ENCODE results near the gene ZNRF2. TPM values are rescaled to one million over a fixed set of nuclear protein-coding genes. Genes with fewer than 3 reads are reported as not detected.

ZNRF2 gene
- total RNA-seq, 3 donors from 2014 or later: 34.0 to 53.3 (median 40.5) TPM

DNA sequence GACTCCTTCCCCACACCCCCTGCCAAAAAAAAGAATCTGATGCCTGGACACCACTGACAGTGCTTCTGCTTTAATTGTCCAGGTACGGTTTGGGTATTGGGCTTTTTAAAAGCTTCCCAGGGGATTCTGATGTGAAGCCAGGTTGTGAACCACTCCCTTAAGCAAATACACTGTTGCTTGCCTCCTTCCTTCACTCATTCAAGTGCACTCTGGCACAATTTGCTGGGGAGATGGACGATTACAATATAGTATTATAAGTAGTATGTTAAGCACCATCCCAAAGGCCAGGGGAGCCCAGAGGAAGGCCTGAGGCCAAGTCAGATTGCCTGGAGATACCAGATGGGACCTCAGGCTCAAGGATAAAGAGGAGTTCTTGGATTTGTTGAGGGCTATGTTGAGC is 12.3 kb upstream of the ZNRF2 start:
- no peaks in the 10 kb centered on the region for H3K9me3 ChIP-seq
- no peaks in the 10 kb centered on the region for H3K36me3 ChIP-seq (ENCODE audit: low read depth)
- DNase-seq (no peak), ATAC-seq (peak; percentile 43)
- TF ChIP-seq, protein P1, sequence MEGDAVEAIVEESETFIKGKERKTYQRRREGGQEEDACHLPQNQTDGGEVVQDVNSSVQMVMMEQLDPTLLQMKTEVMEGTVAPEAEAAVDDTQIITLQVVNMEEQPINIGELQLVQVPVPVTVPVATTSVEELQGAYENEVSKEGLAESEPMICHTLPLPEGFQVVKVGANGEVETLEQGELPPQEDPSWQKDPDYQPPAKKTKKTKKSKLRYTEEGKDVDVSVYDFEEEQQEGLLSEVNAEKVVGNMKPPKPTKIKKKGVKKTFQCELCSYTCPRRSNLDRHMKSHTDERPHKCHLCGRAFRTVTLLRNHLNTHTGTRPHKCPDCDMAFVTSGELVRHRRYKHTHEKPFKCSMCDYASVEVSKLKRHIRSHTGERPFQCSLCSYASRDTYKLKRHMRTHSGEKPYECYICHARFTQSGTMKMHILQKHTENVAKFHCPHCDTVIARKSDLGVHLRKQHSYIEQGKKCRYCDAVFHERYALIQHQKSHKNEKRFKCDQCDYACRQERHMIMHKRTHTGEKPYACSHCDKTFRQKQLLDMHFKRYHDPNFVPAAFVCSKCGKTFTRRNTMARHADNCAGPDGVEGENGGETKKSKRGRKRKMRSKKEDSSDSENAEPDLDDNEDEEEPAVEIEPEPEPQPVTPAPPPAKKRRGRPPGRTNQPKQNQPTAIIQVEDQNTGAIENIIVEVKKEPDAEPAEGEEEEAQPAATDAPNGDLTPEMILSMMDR (IDR thresholded peaks at IDR 0.05): no peak
- peaks cover 4% of the 10 kb centered on the region for H3K4me1 ChIP-seq (ENCODE audit: low read depth)
- intact Hi-C loops (cut with DNase I, micrococcal nuclease): loop anchor here (10.0 kb wide), 2 partner anchors 107 to 143 kb away; no protein-coding TSS in a partner anchor
- no peak overlapping the region for H3K4me3 ChIP-seq

DNA sequence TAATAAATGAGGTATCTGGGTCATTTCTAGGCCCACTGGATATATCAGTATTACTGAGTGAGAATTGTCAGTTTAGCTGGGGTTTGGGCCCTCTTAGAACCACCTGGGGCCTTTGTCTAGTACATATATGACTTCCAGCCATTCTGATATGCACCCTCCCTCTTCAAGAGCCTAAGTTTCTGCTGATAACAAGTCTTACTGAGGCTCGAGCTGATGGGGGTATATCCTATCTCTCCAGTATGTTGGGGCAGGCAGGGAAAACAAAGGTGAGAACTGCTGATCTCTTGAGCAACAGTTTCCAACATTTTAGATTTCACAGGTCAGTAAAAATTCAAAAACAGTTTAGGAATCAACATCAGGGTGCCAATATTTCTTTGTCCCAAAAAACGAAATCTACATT is 10.8 kb upstream of the ZNRF2 start:
- no peak overlapping the region for H3K4me3 ChIP-seq
- TF ChIP-seq, protein P1 (IDR thresholded peaks at IDR 0.05): no peak
- intact Hi-C loops (cut with DNase I, micrococcal nuclease): loop anchor here (10.0 kb wide), 2 partner anchors 109 to 141 kb away; no protein-coding TSS in a partner anchor
- peaks cover 4% of the 10 kb centered on the region for H3K4me1 ChIP-seq (ENCODE audit: low read depth)
- H3K36me3 ChIP-seq (ENCODE audit: low read depth): no peaks in the 10 kb centered on the region
- no peak for ATAC-seq
- no peak for DNase-seq
- no peaks in the 10 kb centered on the region for H3K9me3 ChIP-seq

DNA sequence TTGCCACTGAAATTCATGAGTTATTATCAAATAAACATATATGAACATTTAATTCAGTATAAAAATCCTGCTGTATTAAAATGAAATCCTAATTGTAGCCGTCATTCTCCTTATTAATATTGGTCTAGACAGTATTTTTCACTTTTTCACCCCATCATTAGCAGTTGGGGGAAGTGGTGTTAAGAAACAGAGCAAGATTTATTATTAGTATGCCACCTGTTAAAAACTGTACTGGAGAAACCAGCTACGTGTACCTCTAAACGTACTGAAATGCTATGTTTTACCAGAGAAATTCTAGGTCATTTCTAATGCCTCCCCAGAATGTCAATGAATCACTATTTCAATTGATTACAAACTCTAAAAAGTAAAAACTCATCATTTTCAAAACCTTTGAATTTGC is 9.8 kb upstream of the ZNRF2 start:
- intact Hi-C loops (cut with DNase I, micrococcal nuclease): loop anchor here (10.0 kb wide), 2 partner anchors 110 to 140 kb away; no protein-coding TSS in a partner anchor

DNA sequence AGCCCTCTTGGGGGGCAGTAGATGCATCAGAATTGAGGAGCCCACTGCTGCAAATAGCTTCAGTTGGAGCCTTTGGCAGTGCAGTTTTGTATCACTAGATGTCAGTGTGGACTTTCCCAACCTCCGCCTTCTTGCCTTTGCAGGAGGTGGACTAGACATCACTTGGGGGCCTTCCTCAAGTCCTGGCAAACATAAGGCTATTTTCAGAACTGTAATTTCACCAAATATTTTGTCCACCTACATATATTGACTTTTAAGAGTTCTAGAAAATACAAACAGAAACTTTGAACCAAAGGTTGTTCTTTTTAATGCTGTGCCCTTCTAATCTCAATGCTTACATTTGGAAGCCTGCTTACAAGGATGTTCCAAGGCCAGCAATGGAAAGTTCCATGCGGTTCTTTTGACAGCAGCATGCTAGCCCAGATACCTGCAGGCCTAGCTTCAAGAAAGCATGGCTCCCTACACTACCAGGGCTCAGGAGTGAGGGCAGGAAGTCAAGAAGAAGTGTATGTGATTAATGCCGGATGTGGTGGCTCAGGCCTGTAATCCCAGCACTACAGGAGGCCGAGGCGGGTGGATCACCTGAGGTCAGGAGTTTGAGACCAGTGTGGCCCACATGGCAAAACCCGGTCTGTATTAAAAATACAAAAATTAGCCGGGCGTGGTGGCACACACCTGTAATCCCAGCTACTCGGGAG is 8.0 kb upstream of the ZNRF2 start:
- H3K4me1 ChIP-seq (ENCODE audit: low read depth): peaks cover 4% of the 10 kb centered on the region
- ATAC-seq (peak; percentile 69), DNase-seq (peak in 1 of 3 donors; percentile 72)
- TF ChIP-seq, protein P1 (IDR thresholded peaks at IDR 0.05): peak; percentile 42
- H3K36me3 ChIP-seq (ENCODE audit: low read depth): no peaks in the 10 kb centered on the region
- no peak overlapping the region for H3K4me3 ChIP-seq
- H3K9me3 ChIP-seq: no peaks in the 10 kb centered on the region
- intact Hi-C loops (cut with DNase I, micrococcal nuclease): loop anchor here (10.0 kb wide), 2 partner anchors 112 to 138 kb away; no protein-coding TSS in a partner anchor

More for the DNA sequence above, 9.8 kb upstream of the ZNRF2 start:
- ATAC-seq: no peak
- H3K4me1 ChIP-seq (ENCODE audit: low read depth): peaks cover 4% of the 10 kb centered on the region
- H3K36me3 ChIP-seq (ENCODE audit: low read depth): no peaks in the 10 kb centered on the region
- H3K4me3 ChIP-seq: no peak overlapping the region
- DNase-seq: no peak
- TF ChIP-seq, protein P1 (IDR thresholded peaks at IDR 0.05): no peak
- no peaks in the 10 kb centered on the region for H3K9me3 ChIP-seq

DNA sequence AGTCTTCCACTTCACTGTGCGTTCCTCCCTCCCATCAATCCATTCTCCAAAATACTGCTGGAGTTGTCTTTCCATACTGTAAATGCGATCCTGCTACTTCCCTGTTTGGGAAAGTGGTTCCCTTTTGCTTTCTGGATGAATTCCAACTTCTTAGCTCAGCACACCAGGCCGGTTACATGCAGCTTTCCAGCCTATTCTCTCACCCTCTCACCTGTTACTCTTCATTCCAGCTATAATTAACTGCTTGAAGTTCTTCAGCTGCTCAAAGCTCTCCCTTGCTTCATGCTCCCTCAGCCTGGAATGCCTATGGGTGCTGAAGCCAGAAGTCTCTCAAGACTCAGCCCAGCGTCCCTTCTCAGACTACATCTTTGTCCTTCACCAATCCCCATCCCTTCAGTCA is 6.0 kb upstream of the ZNRF2 start:
- ATAC-seq (peak; percentile 29), DNase-seq (no peak)
- Histone ChIP-seq H3K36me3 (ENCODE audit: low read depth) (no peaks in the 10 kb centered on the region), H3K4me1 (ENCODE audit: low read depth) (peaks cover 12% of the 10 kb centered on the region), H3K4me3 (no peak overlapping the region), H3K9me3 (no peaks in the 10 kb centered on the region)
- TF ChIP-seq, protein P1 (IDR thresholded peaks at IDR 0.05): no peak
- intact Hi-C loops (cut with DNase I, micrococcal nuclease): loop anchor here (10.0 kb wide), 2 partner anchors 114 to 136 kb away; no protein-coding TSS in a partner anchor
